ENCODE measurements around the gene CLK1.
"Not testable (repeated sequence)": the region's sequence is repeated elsewhere in the genome, so short reads cannot be mapped to it uniquely, and the experiment has no call there.

The CLK1 gene

DNA sequence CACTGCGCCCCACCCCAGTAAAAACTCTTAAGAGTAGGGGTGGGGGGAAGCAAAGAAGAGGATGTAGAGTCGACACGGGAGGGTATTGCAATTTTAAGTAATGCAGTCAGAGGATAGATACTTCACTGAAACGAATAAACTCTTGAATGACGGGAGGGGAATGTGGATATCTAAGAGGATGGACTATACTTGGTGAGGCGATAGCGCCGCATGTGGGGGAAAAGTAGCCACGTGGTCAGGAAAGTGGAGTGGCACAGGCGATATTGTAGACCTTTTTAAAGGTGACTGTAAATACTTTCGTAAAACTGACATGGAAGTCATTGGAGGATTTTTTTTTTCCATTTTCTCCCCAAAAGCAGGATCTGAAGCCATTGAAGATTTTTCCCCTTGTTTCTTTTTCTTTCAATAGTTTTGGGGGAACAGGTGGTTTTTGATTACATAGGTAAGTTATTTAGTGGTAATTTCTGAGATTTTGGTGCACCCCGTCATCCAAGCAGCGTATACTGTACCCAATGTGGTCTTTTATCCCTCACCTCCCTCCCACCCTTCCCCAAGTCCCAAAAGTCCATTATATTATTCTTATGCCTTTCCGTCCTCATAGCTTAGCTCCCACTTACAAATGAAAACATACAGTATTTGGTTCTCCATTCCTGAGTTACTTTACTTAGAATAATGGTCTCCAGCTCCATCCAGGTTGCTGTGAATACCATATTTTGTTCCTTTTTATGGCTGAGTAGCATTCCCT is 13.8 kb downstream of the CLK1 start:
- DNase-seq, result no peak

DNA sequence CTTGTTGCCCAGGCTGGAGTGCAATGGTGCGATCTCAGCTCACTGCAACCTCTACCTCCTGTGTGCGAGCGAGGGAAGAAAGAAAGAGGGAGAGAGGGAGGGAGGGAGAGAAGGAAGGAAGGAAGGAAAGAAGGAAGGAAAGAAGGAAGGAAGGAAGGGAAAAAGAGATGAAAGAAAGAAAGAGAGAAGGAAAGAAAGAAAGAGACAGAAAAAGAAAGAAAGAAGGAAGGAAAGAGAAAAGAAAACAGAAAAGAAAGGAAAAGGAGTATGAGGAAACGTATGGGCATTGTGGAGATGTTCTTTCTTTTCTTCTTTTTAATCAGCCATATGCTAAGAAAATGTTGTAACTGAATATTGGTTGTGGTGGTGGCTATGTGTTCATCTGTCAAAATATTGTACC is 16.5 kb downstream of the CLK1 start:
- no peak for DNase-seq

DNA sequence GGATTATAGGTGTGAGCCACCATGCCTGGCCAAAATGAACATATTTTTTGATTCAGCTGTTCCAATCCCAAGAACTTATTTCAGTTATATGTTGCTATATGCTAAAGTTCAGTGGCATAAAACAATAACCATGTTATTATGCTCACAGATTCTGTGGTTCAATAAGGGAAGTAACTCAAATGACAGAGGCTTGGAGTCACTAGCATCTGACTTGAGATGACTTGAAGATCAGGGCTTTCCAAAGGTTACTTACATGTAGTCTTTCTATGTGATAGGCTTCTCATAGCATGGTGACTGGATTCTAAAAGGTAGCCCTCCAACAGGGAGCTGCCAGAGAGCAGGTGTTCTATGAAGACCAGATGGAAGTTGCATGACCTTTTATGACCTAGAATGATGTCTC is 17.2 kb downstream of the CLK1 start:
- no peak for DNase-seq

DNA sequence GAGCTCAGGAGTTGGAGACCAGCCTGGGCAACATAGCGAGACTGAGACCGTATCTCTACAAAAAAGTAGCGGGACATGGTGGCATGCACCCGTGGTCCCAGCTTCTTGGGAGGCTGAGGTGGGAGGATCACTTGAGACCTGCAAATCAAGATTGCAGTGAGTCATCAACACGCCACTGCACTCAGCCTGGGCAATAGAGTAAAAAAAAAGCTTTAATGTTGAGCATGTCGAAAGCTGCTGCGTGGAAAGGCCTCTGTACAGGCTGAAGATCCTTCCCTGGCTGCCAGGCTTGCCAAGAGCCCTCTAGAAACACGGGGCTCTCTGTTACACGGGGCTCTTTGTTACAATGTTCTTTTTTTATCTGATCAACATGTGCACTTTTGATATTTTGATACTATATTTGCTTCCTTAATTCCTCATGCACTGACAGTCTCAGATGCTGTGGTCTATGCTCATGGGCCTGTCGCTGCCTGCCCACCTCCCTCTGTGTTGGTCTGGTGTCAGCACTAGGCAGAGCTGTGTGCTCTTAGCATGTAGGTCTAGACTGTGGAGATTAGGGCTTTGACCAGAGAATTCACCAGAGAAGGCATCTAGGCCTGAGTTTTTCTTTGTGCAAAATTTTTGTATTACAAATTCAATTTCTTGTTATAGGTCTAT is 18.7 kb downstream of the CLK1 start:
- no peak for DNase-seq

DNA sequence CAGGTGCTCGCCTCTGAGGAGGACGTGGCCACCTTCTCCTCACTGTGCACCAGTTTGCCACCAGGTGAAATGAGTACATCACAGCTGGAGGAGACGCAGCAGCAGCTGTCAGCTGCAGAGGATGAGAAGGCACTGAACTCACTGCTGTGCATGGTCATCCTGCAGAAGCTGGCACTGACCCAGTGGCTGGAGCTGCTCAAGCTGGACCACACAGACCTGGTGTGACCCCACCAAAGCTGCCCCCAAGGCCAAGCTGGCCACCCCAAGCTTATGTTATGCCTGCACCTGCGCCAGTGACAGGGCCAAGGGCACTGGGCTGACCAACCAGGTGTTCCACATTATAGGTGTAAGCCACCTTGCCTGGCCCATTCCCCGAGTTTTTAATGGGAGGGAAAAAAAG is 19.3 kb downstream of the CLK1 start:
- DNase-seq, result no peak

DNA sequence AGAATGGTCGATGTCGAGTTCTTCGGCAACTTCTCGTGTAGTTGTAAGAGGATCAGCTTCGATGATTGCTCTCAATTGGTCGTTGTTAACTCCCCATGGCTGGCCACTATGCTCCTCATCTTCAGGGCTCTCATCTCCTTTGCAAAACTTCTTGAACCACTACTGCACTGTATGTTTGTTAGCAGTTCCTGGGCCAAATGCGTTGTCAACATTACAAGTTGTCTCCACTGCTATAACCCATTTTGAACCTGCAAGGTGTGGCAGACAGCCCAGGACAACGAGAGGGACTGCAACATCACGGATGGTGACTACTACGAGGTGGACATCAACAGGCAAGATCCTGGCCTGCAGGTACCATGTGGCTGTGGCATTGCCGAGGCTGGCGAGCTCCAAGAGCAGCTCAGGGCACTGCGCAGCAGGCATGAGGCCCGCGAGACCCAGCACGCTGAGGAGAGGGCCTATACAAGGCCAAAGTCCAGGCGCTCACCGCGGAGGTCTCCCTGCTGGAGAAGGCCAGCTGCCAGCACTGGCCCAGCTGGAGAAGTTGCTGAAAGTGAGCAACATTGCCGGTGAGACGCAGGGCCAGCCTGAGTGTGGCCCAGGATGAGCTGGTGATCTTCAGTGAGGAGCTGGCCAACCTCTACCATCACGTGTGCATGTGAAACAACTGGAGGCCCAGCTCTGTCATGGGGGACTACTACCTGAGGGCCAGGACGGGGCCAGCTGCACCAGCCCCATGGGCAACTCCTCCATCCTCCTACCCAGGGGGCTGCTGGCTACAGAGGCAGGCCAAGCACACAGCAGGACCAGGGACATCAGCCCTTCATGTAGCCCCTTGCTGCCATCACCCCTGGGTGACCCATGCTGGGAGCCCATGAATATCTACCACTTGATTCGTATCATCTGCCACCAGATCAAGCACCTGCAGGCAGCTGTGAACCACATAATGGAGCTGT is 20.2 kb downstream of the CLK1 start:
- DNase-seq, result no peak

DNA sequence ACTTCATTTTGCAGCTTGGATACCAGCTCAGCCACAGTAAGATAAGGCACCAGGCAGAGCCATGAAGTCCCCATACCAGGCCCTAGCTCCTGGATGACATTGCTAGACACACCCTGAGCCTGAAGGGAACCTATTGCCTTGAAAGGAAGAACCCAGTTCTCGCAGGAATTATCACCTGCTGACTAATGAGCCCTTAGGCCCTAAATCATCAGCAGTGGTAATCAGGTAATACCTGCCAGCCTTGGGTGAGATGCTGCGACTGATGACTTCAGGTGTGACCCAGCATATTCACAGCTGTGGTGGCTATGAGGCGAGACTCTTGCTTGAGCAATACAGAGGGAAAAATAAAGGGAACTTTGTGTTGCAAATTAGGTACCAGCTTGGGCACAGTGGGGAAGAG is 24.9 kb downstream of the CLK1 start:
- no peak for DNase-seq

DNA sequence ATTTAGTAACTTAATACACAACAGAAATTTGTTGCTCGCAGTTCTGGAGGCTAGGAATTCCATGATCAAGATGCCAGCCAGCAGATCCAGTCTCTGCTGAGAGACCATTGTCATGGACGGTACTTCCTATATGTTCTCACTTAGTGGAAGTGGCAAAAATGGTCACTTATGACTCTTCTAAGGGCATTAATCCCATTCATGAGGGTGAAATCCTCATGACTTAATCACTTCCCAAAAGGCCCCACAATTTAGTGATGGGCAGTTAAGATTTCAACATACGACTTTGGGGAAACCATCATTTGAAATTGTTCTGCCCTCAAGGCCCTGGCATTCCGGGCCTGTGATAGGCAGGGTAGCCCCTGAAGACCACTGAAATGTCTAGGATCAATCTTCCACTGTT is 29.8 kb downstream of the CLK1 start:
- no peak for DNase-seq

DNA sequence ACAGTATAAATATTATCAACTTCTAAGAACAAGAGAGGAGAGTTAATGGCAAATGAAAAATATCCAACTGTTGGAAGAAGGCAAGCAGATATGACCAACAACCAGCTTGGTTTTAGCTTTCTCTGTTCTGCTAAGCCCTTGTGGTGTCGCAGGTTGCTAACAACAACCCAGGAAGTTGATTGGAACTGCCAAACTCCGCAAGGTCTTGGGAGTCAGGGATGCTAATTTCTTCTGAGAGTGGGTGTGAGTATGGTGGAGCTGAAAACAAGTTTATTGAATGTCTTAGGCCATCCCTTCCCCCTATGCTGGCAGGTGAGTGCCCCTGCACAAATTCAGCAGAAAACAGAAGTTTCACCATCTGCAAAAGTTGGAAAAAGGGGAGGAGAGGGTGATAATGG is 35.2 kb downstream of the CLK1 start:
- DNase-seq, result no peak

DNA sequence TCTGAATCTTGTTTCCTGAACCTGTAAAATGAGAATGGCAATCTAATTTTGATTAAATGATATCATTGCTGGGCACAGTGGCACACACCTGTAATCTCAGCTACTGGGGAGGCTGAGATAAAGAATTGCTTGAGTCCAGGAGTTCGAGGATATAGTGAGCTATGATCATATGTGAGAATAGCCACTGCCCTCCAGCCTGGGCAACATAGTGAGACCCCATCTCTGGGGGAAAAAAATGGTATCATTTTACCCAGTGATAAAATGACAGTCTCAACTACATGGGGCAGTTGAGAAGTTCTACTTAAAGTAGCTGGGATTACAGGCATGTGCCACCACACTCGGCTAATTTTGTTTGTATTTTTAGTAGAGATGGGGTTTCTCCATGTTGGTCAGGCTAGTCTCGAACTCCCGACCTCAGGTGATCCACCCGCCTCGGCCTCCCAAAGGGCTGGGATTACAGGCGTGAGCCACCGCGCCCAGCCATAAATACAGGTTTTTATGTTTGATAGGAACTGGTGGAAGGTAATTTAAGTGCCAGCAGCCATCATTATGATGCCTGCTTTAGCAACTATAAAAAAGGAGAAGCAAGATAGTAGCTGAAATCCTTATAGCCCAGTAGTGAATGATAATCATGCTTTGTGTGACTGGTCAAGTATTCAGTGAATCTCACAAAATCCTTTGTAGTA is 35.7 kb downstream of the CLK1 start:
- DNase-seq, result no peak

DNA sequence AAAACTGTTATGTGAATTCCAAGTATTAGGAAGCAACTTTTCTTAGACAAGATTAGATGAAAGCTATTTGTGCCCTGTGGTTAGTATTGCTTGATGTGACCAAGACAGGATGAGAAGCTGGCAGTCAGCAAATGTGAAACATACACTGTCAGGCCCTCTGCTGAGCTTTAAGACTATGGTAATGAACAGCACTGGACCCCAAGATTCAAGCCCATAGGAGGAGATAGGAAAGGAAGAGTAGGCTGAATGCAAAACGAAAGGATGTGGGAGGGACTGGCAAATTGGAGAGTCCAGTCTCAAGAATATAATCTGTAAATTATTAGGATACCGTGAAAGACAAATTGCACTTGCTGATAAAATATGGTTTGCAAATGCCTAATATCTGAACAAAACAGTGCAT is 36.4 kb downstream of the CLK1 start:
- no peak for DNase-seq

DNA sequence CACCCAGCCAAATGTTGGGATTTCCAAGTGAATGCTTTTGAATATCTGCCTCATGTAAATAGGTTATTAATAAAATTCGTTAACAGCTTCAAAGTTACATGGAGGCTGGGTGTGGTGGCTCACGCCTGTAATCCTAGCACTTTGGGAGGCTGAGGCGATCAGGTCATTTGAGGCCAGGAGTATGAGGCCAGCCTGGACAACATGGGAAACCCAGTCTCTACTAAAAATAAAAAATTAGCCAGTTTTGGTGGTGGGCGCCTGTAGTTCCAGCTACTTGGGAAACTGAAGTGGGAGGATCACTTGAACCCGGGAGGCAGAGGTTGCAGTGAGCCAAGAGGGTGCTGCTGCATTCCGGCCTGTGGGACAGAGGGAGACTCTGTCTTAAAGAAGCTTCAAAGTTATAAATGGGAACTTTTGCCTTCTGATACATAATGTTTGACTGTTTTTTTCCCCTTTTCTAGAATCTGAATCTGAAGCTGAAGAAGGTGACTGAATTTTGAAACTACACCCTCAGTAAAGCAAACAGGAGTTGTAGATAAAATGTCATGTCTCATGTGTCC is 42.7 kb downstream of the CLK1 start:
- no peak for DNase-seq

DNA sequence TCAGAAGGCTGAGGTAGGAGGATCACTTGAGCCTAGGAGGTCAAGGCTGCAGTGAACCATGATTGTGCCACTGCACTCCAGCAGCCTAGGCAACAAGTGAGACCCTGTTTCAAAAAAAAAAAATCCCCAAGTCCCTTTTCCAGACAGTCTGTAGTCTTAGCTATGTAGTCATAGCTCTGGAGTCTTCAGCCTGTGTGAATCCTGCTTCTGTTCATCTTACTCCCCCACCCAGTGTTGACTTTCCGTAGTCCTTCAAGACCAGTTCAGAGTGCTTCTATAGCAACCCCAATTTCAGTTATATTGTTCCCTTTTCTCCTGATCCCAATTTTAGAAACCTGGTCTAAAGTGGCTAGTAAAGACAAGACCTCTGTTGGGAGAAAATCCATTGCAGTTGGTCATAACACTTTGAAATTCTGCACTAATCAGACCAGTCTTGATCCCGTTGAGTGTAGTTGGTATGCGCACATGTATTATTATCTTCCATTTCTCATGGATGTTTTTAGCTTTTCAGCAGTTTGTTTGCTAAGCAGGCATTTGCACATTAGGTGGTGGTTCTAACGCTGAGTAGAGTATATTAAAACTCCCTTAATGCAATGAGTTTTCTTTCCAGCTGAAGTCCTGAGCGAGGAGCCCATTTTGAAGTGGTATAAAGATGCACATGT is 43.8 kb downstream of the CLK1 start:
- DNase-seq, result no peak

DNA sequence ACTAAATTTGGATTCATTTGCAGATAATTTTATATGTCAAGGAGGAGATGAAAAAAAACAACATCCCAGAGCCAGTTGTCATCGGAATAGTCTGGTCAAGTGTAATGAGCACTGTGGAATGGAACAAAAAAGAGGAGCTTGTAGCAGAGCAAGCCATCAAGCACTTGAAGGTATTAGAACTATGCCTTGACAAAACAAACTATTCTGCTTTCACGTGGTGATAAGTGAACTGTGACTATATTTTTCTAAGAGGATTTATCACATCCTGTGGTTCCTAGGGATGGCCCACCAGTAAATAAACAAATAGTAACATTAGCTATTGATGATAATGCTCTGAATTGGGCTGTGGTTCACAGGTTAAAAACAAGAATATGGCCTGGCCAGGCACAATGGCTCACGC is 45.7 kb downstream of the CLK1 start:
- DNase-seq, result not testable (repeated sequence)

DNA sequence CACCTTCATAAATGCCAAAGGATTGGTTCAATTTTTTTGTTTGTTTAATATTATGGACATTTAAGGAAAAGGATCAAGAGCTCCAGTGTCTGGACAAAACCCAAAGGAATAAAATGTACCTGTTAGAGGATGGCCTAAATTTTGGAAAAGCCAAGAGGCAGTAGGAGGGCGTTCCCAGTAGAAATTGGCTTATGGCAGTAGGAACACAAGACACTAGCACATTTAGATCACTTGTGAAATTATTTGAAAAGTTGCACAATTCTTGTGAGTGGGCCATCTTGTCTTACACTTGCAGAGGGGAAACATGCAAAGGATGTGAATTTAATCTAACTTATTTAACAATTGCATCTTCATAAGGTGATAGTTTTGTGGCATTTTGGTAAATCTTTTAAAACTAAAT is 49.5 kb downstream of the CLK1 start:
- no peak for DNase-seq

DNA sequence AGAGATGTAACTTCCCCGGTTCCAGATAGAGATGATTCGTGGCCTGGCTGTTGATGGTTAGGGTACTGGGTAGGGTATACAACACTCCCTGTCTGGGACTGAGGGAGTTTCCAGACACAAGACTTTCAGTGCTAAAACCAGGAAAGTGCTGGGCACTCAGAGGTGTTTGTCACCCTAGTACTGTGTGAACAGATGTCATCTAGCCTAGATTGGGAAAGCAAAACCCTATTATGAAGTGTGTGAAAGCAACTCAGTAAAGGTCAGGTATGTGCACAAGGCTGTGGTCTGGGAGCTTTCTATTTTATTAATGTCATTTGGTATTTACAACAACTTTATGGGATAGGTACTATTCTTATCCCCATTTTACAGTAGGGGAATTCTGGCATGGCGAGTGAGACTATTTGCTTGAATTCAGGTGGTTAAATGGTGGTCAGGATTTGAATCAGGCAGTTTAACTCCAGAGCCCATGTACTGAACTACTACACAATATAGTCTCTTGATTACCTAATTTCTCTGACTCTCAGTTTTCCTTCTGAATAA is 50.1 kb downstream of the CLK1 start:
- no peak for DNase-seq

DNA sequence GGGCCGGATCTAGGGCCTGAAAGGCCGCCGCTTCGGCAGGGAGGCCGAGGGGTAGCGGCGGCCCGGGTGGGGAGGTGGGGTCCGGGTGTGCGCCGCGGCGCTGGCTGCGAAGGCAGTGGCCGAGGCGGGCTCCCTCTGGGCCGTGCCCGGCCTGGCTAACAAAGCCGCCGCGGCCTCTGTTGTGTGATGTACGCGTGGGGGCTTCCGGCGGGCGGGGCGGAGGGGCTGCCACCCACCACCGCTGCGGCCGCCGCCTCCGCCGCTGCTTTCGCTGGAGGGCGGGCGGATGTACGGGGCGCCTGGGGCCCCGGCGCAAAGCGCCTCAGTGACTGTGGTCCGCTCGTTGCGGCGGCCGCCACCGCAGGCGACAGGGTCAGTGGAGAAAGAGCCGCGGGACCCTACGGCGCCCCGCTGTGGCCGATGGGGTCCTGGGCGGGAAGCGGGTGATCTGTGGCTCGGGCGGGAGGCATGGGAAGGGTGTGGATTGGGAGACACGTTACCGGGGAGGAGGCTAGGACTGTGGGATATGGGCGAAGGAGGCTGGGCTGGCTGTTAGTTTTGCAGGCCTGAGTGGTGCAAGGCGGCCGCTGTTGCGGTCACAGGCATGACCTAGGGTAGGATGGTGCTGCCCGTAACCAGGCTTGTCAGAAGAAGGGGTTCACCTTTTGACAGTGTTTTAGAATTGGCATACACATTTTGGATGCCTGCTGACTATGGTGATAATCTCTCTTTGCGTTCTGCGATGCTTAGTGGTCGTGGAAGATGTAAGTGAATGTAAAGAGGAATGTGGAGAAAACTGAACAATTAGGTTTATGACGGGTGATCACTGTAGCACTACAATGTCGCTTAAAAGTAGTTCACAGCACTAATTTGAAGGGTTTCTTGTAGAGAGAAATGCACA is 52.1 kb downstream of the CLK1 start:
- DNase-seq, result peak; percentile 82

DNA sequence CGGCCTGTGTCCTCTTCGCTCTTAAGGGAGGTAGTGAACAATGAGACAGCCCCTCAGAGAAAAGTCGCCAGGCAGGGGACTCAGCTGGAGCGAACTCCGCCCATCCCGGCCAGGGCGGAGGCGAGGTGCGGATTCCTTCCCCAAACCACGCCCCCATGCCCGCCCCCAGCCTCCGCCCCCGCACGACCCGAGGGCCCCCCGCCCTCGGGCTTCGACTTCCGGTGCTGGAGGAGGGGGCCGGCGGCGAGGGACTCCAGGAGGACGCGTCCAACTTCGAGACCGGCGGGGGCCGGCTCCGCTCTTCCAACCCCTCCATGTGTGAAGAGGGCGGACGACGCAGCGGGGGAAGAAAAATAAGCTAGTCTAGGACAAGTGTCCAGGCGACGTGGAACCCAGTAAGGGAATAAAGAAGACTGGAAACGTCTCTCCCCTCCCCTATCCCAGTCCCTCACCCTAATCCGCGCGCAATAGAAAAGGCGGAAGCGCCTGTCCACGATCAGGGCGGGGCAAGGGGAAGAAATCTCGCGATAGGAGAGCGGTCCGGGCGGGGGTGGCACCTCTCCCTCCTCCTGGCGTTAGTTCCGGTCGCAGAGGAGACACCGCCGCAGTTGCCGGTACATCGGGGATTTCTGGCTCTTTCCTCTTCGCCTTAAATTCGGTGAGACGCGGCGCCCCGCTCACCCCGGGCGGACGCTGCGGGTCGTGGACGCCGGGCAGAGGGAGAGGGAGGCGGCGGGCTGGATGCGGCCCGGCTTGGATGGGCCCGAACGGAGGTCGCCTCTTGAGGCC is 52.9 kb downstream of the CLK1 start, which contains the start of gene BZW1:
BZW1 (plus strand) TSS at position 578 of the 789 bp plus-strand sequence. CDS start 1,308 bp downstream, outside the sequence.
- peak; percentile 99 for DNase-seq

DNA sequence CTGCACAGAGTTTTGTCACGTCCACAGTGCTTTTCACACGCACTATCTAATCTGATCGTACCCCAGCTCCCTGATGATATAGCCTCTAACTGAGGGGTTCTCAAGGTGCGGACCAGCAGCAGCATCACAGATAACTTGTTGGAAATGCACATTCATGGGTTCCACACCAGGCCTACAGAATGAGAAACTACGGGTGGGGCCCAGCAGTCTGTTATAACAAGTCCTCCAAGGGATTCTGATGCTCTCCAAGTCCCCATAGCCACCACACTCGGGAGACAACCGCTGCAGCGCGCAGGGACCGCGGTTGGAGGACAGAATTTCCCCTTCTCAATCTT is 53.5 kb downstream of the CLK1 start:
- no peak for DNase-seq
